ENCODE data around the gene RCAN2.

The RCAN2 gene

GRCh38 chr6:46491201-46491627 is at the start of gene RCAN2:
RCAN2 (minus strand) TSS chr6:46491449.
- DNase-seq (ENCODE audit: low read depth): no peak

GRCh38 chr6:46539866-46540265 is 48.6 kb upstream of the RCAN2 start:
- DNase-seq (ENCODE audit: low read depth): no peak

GRCh38 chr6:46538800-46539480 is 47.7 kb upstream of the RCAN2 start:
- no peak for DNase-seq (ENCODE audit: low read depth)

GRCh38 chr6:46530896-46531295 is 39.6 kb upstream of the RCAN2 start:
- no peak for DNase-seq (ENCODE audit: low read depth)

GRCh38 chr6:46528961-46529750 is 37.9 kb upstream of the RCAN2 start:
- no peak for DNase-seq (ENCODE audit: low read depth)

GRCh38 chr6:46526607-46527006 is 35.4 kb upstream of the RCAN2 start:
- no peak for DNase-seq (ENCODE audit: low read depth)

GRCh38 chr6:46525583-46525982 is 34.3 kb upstream of the RCAN2 start:
- no peak for DNase-seq (ENCODE audit: low read depth)

GRCh38 chr6:46521464-46521971 is 30.3 kb upstream of the RCAN2 start:
- no peak for DNase-seq (ENCODE audit: low read depth)

GRCh38 chr6:46517202-46517601 is 26.0 kb upstream of the RCAN2 start:
- DNase-seq (ENCODE audit: low read depth): no peak

- no peak for DNase-seq (ENCODE audit: low read depth)
Measured at GRCh38 chr6:46513533-46513932, 22.3 kb upstream of the RCAN2 start.

- no peak for DNase-seq (ENCODE audit: low read depth)
Measured at GRCh38 chr6:46511320-46511719, 20.1 kb upstream of the RCAN2 start.

GRCh38 chr6:46510651-46511050 is 19.4 kb upstream of the RCAN2 start:
- no peak for DNase-seq (ENCODE audit: low read depth)

GRCh38 chr6:46509981-46510510 is 18.8 kb upstream of the RCAN2 start:
- no peak for DNase-seq (ENCODE audit: low read depth)

GRCh38 chr6:46509063-46509462 is 17.8 kb upstream of the RCAN2 start:
- no peak for DNase-seq (ENCODE audit: low read depth)

GRCh38 chr6:46507426-46507825 is 16.2 kb upstream of the RCAN2 start:
- DNase-seq (ENCODE audit: low read depth): no peak

- DNase-seq (ENCODE audit: low read depth): no peak
Measured at GRCh38 chr6:46505693-46506512, 14.7 kb upstream of the RCAN2 start.

- no peak for DNase-seq (ENCODE audit: low read depth)
Measured at GRCh38 chr6:46504242-46504641, 13.0 kb upstream of the RCAN2 start.

GRCh38 chr6:46502486-46503119 is 11.4 kb upstream of the RCAN2 start:
- DNase-seq (ENCODE audit: low read depth): no peak

GRCh38 chr6:46501136-46502089 is 10.2 kb upstream of the RCAN2 start:
- no peak for DNase-seq (ENCODE audit: low read depth)

- no peak for DNase-seq (ENCODE audit: low read depth)
Measured at GRCh38 chr6:46500382-46500781, 9.1 kb upstream of the RCAN2 start.

Data from stimulated activated CD4-positive, alpha-beta T cell treated with anti-CD3 and anti-CD28 coated beads, Interleukin-2, amount 100 ng/mL, for 4 hours (primary cell).